Measurements from ENCODE around the gene PLEKHD1.
"Not testable (repeated sequence)": the region's sequence is repeated elsewhere in the genome, so short reads cannot be mapped to it uniquely, and the experiment has no call there.

The PLEKHD1 gene
- 0.39 to 1.8 (median 1.5) reads per million in 4 experiments for total RNA-seq

DNA sequence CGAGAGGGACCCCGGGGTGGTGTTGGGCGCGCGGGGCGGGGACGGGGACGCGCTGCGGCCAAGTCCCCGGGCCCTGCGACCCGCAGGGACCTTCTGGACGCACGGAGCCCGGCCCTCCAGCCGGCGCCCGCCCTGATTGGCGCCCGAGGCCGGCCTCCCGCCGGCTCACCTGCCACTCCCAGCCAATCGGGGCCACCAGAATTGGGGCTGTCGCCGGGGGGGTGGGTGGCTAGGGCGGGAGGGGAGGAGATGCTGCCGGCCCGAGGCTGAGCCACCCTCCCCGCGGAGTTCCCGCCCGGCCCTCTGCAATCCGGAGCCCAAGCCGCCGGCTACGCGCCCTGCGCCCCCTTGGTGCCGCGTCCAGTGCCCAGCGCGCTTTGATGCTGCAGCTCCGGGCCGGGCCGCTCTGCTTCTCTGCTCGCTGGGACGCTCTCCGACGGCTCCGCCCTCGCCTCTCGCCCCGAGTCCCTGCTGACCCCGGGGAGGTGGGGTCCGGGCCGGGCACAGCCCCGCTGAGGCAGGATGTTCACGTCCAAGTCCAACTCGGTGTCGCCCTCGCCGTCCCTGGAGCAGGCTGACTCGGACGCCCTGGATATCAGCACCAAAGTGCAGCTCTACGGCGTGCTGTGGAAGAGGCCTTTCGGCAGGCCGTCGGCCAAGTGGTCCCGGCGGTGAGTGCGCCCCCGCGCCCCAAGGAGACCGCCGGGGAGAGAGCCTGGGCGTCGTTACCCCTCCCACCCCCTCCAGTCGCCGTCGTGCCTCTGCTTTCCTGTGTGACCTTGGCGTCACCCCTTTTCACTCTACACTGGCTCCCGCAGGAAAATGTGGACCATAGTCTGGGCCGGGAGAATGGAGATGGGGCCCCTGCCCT is at the start of gene PLEKHD1:
Gene PLEKHD1 (plus strand): TSS at position 285 of the 871 bp plus-strand sequence. CDS start 238 bp downstream, at position 523.
- no peak for DNase-seq

DNA sequence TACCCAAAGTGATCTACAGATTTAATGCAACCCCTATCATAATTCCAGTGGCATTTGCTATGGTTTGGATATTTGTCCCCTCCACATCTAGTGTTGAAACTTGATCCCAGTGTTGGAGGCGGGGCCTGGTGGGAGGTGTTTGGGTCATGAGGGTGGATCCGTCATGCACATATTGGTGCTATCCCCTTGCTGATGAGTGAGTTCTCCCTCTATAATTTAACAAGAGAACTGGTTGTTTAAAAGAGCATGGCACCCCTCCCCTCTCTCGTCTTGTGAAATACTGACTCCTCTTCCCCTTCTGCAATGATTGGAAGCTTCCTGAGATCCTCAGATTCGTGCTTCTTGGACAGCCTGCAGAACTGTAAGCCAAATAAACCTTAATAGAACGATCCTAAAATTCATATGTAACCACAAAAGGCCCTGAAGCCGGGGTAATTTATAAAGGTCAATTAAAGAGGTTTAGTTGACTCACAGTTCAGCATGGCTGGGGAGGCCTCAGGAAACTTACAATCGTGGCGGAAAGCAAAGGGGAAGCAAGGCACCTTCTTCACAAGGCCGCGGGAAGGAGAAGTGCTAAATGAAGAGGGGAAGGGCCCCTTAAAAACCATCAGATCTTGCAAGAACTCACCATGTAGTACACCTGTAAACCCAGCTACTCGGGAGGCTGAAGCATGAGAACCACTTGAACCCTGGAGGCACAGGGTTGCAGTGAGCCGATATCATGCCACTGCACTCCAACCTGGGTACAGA is 44.8 kb upstream of the PLEKHD1 start:
- no peak for DNase-seq

- DNase-seq = no peak
Observed at GRCh38 chr14:69441948-69442347, 42.6 kb upstream of the PLEKHD1 start.

DNA sequence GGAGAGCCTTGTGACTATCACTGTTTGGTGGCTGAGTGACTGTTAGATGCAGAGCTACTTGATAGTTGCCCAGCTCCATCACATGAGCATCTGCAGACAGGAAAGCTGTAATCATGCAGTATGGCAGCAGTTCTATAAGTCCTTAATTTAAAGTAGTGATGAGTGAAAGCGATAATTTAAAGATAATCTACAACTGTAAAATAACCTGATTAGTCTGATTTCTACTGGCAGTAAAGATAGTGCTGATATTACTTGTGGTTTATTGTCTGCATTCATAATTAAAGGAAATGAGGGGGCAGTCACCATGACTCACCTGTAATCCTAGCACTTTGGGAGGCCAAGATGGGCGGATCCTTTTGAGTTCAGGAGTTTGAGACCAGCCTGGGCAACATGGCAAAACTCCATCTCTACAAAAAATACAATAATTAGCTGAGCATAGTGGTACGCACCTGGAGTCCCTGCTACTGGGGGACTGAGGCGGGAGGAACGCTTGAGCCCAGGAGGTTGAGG is 41.2 kb upstream of the PLEKHD1 start:
- no peak for DNase-seq

DNA sequence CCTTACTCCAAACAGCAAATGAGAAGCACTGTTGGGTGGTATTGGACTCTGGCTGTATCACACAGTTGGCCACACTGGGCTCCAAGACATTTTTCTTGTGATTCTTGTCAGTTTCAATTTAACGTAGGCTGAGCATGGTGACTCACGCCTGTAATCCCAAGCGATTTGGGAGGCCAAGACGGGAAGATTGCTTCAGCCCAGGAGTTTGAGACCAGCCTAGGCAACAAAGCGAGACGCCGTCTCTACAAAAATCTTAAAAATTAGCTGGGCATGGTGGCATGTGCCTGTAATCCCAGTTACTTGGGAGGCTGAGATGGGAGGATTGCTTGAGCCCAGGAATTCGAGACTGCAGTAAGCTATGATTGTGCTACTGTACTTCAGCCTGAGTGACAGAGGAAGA is 35.3 kb upstream of the PLEKHD1 start:
- no peak for DNase-seq

- no peak for DNase-seq
Observed at GRCh38 chr14:69451941-69452340, 32.6 kb upstream of the PLEKHD1 start.

GRCh38 chr14:69458350-69458749 is 26.2 kb upstream of the PLEKHD1 start:
- no peak for DNase-seq

- DNase-seq = no peak
Observed at GRCh38 chr14:69459122-69459521, 25.4 kb upstream of the PLEKHD1 start.

- peak; percentile 3 for DNase-seq
Observed at GRCh38 chr14:69460093-69460701, 24.3 kb upstream of the PLEKHD1 start.

- DNase-seq = no peak
Observed at GRCh38 chr14:69464379-69464778, 20.1 kb upstream of the PLEKHD1 start.

DNA sequence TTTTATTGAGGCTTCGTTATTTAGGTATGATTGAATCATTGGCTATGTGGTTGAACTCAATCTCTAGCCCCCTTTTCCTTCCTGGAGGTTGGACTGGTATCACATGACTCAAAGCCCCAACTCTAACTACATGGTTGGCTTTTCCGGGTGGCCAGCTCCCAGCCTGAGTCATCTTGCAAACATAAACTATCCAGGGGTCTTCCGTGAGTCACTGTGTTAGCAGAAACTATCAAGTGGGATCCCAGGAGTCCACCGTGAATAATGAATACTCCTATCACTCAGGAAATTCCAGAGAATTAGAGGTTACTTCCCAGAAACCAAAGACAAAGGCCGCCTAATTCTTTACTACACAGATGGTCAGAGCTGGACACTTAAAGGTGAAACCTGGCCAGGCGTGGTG is 19.7 kb upstream of the PLEKHD1 start:
- DNase-seq = no peak

GRCh38 chr14:69468949-69469348 is 15.6 kb upstream of the PLEKHD1 start:
- no peak for DNase-seq

- DNase-seq = no peak
Observed at GRCh38 chr14:69471436-69471835, 13.1 kb upstream of the PLEKHD1 start.

DNA sequence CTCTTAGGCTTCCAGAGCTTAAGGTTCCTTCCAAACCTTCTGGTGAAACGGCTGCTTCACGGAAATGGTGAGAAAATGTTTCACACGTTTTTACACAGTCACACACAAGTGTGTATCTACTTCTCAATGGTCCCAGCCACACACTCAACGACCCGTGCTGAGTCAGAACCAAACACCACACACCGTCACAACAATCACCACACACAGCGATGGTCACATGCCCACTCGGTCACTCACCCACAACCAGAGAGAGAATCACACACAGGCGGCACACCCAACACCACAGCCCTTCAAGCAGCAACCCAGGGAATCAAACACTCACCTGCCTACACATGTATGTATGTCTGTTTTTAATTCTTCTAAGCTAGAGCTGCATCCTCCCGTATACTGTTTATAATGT is 12.6 kb upstream of the PLEKHD1 start:
- no peak for DNase-seq

GRCh38 chr14:69473260-69473659 is 11.3 kb upstream of the PLEKHD1 start:
- DNase-seq = no peak

DNA sequence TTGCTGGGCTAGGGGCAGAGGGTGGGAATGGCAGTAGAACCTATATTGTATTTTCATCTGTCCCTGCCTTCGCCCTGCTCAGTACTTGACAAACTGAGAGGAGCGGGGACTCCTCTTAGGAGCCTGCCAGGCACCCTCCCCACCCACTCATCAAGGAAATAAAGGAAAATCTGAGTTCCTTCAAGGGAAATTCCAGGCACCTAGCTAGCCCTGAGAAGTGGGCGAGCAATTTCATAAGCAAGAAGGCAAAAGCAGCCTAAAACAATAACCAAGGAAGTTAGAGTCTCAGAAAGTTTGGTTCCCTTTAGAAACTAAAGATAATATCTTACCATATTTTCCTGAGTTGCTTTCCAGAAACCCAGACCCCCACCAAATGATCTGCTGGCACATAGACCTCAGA is 10.6 kb upstream of the PLEKHD1 start:
- no peak for DNase-seq

- DNase-seq = no peak
Observed at GRCh38 chr14:69475194-69475818, 9.2 kb upstream of the PLEKHD1 start.

DNA sequence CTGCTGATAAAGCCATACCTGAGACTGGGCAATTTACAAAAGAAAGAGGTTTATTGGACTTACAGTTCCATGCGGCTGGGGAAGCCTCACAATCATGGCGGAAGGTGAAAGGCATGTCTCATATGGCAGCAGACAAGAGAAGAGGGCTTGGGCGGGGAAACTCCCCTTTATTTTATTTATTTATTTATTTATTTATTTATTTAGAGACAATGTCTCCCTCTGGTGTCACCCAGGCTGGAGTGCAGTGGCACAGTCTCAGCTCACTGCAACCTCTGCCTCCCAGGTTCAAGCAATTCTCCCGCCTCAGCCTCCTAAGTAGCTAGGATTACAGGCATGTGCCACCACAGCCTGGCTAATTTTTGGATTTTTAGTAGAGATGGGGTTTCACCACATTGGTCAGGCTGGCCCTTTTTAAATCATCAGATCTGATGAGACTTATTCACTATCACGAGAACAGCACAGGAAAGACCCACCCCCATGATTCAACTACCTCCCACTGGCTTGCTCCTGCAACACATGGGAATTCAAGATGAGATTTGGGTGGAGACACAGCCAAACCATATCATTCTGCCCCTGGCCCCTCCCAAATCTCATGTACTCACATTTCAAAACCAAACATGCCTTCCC is 7.6 kb upstream of the PLEKHD1 start:
- not testable (repeated sequence) for DNase-seq

GRCh38 chr14:69478055-69478454 is 6.5 kb upstream of the PLEKHD1 start:
- DNase-seq = not testable (repeated sequence)

GRCh38 chr14:69479696-69480095 is 4.8 kb upstream of the PLEKHD1 start:
- DNase-seq = no peak

GRCh38 chr14:69480136-69480535 is 4.4 kb upstream of the PLEKHD1 start:
- DNase-seq = no peak

Measured in effector CD8-positive, alpha-beta T cell (primary cell).